GM12891 (cell line): ENCODE measurements around the gene C22orf42.

Source experiments
- DNase-seq: peaks from one replicate; pipeline ENCODE4 v3.0.0; 2011; ENCODE audit warnings: low spot score; ENCODE audit not compliant: insufficient read length
- FAIRE-seq: peaks from 2 replicates; lab custom pipeline; 2011; peaks lifted over from hg19 to GRCh38; lab: Jason Lieb, UNC
- PAX5 ChIP-seq: IDR thresholded peaks from 2 replicates; pipeline ENCODE4 v1.6.1; 2011; ENCODE audit warnings: low read length, moderate library complexity, mild to moderate bottlenecking; ENCODE audit not compliant: insufficient read depth, severe bottlenecking
- POLR2A ChIP-seq: IDR thresholded peaks from 2 replicates; pipeline ENCODE4 v1.6.1; 2011; ENCODE audit warnings: low read depth, low read length, control low read depth
- POLR2AphosphoS5 ChIP-seq: IDR thresholded peaks from 2 replicates; pipeline ENCODE4 v1.6.1; 2011; ENCODE audit warnings: low read depth, low read length, control low read depth
- POU2F2 ChIP-seq: IDR thresholded peaks from 2 replicates; pipeline ENCODE4 v1.6.1; 2011; ENCODE audit warnings: low read depth, mild to moderate bottlenecking, control low read depth, low read length, moderate library complexity
- SPI1 ChIP-seq: IDR thresholded peaks from 2 replicates; pipeline ENCODE4 v1.6.1; 2011; ENCODE audit warnings: low read depth, low read length, control low read depth
- TAF1 ChIP-seq: IDR thresholded peaks from 2 replicates; pipeline ENCODE4 v1.6.1; 2011; ENCODE audit warnings: low read depth, low read length, control low read depth

C22orf42 gene

DNA sequence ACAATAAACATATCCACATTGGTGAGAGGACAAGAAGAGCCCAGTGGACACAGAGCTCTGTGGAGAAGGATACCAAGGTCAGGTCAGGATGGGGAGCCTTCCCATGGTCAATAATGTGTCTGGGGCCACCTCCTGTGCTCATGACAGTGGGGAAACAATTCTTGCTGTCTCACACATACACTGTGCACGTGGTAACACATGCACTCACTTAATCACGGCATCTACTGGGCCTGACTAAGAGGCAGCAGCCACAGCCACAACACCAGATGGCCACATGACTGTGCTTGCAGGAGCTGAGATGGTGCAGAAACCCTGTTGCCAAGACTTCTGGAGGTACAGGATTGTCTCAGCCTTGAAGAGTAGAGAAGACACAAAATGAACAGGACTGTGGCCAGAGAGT, 28.6 kb downstream of the C22orf42 start:
- DNase-seq (no peak), FAIRE-seq (no peak)
- no peak for TF ChIP-seq PAX5
- TF ChIP-seq POU2F2, result no peak
- no peak for TF ChIP-seq TAF1
- no peak for TF ChIP-seq SPI1
- TF ChIP-seq POLR2AphosphoS5, result no peak
- no peak for TF ChIP-seq POLR2A

DNA sequence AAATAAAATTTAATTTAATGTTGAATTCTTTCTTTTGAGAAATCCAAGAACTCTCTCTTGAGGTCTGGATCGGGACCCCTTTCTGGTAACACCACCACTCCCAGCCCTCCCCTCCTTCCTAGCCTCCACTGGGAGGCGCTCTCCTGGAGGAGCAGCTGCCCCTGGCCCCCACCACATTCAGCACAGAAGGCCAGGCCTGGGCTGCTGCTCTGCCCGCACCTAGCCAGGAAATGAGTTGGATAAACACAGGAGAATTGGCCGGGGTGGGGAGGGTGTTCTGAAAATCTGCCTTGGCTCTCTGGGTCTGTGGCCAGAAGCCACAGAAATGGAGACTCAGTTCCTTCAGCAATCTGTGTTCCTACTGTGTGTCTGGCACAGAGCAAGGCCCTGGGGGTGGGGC, 31.2 kb downstream of the C22orf42 start:
- TF ChIP-seq POU2F2, result no peak
- TF ChIP-seq PAX5, result no peak
- no peak for TF ChIP-seq SPI1
- no peak for TF ChIP-seq TAF1
- FAIRE-seq (no peak), DNase-seq (no peak)

DNA sequence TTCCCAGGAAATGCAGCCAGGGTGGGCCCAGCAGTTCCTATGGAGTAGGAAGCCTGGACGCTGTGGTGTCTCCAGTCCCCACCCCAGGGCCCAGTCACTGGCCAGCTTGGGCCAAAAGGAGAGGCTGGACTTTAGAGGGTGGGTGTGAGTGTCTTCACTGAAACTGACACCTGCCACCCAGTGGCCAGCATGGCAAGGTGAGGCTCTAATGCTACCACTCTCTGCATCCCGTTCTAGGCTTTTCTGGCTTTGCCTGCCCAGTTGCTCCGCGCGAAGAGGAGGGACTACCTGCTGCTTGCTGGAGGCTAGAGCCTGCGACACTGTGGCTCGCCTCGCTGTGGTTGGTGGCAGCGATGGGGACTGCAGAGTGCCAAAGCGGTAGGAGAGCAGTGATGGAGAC, 35.4 kb downstream of the C22orf42 start:
- DNase-seq (no peak), FAIRE-seq (no peak)
- TF ChIP-seq TAF1, result no peak
- TF ChIP-seq PAX5, result no peak
- TF ChIP-seq SPI1, result no peak
- TF ChIP-seq POLR2AphosphoS5, result no peak
- TF ChIP-seq POU2F2, result no peak
- no peak for TF ChIP-seq POLR2A

DNA sequence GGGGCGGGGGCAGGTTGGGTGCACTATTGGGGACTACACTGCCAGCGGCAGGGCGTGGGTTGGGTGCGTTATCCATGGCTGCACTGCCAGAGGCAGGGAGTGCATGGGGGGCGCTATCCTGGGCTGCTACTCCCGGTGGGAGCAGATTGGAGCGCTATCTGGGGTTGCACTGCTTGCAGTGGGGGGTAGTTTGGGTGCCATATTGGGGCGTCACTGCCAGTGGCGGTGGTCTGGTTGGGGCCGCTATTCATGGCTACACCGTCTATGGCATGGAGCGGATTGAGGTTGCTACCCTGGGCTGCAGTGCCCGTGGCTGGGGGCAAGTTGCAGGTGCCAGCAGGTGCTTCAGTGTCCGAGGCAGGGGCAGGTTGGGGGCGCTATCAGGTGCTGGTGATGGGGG, 36.2 kb downstream of the C22orf42 start:
- no peak for FAIRE-seq
- TF ChIP-seq POU2F2 (no peak), POLR2AphosphoS5 (no peak), POLR2A (no peak), PAX5 (no peak)
- DNase-seq, result no peak

DNA sequence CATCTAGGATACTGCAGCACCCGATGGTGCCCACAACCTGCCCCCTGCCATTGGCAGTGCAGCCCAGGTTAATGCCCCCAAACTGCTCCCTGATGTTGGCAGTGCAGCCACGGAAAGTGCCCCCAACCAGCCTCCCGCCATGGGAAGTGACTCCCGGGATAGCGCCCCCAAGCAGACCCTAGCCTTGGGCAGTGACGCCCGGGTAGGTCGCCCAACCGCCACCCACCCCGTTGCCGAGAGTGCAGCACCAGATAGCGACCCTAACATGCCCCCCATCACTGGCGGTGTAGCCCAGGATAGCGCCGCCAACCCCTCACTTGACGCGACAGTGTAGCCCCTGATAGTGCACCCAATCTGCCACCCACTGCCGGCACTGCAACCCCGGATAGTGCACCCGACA, 38.5 kb downstream of the C22orf42 start:
- TF ChIP-seq POU2F2 (no peak), POLR2AphosphoS5 (no peak), TAF1 (no peak), SPI1 (no peak), POLR2A (no peak), PAX5 (no peak)
- FAIRE-seq (no peak), DNase-seq (no peak)

DNA sequence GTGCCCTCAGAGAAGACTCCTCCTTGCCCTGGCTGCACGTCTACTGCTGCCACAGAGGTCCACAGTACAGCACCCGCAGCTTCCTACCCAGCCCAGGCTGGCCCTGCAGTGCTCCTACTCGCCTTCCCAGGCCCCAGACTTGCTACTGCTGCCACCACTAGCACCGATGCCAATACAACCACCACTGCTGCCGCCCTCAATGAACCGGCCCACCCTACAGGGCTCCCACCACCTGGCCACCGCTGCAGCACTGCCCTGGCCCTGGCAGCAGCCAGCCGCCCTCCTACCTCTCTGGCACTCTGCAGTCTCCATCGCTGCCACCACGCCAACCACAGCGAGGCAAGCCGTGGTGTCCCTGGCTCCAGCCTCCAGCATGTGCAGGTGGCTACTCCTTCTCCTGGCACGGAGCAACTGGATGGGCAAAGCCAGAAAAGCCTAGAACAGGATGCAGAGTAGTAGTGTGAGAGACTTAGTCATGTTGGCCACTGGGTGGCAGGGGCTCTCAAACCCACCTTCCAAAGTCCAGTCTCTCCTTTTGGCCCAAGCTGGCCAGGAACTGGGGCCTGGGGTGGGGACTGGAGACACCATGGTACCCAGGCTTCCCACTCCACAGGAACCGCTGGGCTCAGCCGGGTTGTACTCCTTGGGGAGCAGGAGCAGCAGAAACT, 39.4 kb downstream of the C22orf42 start:
- TF ChIP-seq POU2F2 (no peak), PAX5 (no peak), TAF1 (no peak), POLR2AphosphoS5 (no peak), POLR2A (no peak), SPI1 (no peak)
- FAIRE-seq (no peak), DNase-seq (no peak)

DNA sequence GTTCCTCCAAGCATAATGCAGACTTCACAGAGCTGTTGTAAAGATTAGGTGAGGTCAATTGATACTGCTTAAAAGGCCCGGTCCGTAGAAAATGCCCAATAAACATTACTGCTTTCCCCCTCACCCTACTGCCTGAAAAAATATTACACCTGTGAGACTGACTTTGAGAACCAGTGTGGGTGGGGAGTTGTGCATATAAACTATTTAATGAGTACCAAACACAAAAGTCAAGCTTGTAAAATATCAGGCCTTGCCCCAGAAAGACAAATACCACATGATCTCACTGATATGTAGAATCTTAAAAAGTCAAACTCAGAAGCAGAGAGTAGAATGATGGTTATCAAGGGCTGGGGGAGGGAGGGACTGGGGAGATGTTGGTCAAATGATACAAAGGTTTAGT, 46.7 kb downstream of the C22orf42 start:
- FAIRE-seq (no peak), DNase-seq (no peak)
- no peak for TF ChIP-seq PAX5
- TF ChIP-seq POLR2A, result no peak
- TF ChIP-seq SPI1, result no peak
- TF ChIP-seq POU2F2, result no peak
- no peak for TF ChIP-seq TAF1
- TF ChIP-seq POLR2AphosphoS5, result no peak

DNA sequence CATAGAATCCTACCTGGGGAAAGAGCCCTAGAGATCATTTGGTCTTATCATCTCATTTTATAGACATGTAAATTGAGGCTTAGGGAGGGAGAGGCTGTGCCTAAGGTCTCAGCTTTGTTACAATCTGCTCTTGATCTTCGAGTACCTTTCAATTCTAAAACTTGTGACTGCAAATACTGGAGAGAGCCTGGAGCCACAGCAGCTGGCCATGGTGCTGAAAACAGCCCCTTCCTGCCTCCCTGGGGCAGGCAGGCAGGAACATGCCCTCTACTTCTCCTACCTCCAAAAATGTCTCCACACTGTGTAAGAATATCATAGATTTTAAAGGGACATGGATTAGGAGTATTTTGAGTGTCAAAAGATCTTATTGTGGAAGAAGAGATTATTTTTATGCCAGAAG, 52.2 kb downstream of the C22orf42 start:
- no peak for DNase-seq
- no peak for TF ChIP-seq SPI1
- TF ChIP-seq TAF1, result no peak
- FAIRE-seq, result peak; percentile 31

DNA sequence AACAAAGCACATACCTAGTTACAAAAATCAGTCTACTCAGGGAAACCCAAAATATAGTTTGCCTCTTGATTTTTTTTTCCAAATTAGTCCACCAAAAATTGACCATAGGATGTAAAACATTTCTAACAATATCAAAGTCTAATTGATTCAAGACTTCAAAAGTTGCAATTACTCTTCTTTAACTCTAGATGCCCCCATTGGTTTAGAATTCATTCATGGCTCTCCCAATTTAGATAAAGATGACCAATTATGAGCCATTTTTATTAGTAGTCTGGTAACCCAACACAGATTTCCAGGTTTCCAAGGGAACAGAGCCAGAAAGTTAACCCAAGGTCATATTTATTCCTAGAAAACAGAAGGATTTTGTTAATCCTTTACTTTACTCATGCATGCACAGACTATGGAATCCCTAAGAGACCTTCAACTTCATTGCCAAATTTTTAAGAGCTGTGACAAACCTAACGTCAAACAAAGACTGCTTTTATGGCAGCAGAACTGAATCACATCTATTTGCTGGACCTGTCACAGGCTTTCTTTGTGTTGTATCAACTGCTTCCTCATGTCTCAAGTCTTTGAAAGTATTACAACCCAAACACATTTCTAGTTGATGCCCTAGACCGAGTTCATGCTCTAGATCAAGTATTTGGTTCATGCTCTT, 55.3 kb downstream of the C22orf42 start:
- TF ChIP-seq SPI1 (no peak), PAX5 (no peak), POU2F2 (no peak), POLR2A (no peak), TAF1 (no peak), POLR2AphosphoS5 (no peak)
- DNase-seq (no peak), FAIRE-seq (no peak)

DNA sequence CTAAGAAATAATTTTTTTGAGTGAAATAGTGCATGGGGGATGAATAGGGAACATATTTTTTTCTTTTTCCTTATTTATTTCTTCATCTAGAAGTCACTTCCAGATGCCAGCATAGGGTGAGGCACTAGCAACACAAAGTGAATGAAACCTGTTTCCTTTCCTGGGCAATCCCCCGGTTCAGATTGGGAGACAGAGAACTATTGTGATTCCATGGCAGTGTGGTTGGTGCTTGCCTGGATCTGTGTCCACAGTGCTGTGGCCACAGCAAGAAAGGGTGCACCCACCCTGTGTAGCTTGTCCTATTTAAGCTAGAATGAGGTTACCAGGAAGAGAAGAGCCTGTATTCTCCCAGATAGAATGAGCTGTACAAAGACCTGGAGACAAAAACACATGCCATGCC, 58.4 kb downstream of the C22orf42 start:
- TF ChIP-seq POLR2AphosphoS5, result no peak
- TF ChIP-seq SPI1, result no peak
- no peak for TF ChIP-seq POU2F2
- TF ChIP-seq PAX5, result no peak
- TF ChIP-seq TAF1, result no peak
- no peak for TF ChIP-seq POLR2A
- no peak for DNase-seq
- FAIRE-seq, result no peak
